Heart right ventricle (tissue), 16 donors: ENCODE measurements around the gene ARHGAP36. TPM values are rescaled to one million over a fixed set of nuclear protein-coding genes. Genes with fewer than 3 reads are reported as not detected.

Experiments
- ATAC-seq, 8 donors: fragments of 200-7000 bp; cut with Tn5 transposase; one replicate each; pipeline ENCODE4 v1.9.1; 2020; ENCODE audit warnings: mild to moderate bottlenecking in 8 of 8, moderate library complexity in 8 of 8, moderate number of reproducible peaks in 1 of 8
- DNase-seq, 2 donors: peaks; one replicate each; pipeline ENCODE4 v3.0.0-alpha.2; 2020
- H3K27ac ChIP-seq, 10 donors: fragments of 200-600 bp; sonication (generic) in 2 of 10; one replicate each; pipeline versions ENCODE4 v1.5.0 to v1.8.0; 2020 to 2022; ENCODE audit warnings: mild to moderate bottlenecking in 3 of 10
- H3K27me3 ChIP-seq, 7 donors: fragments of 200-600 bp; one replicate each; pipeline ENCODE4 v1.8.0; 2021 to 2022; ENCODE audit warnings: mild to moderate bottlenecking in 2 of 7
- H3K36me3 ChIP-seq, 9 donors: fragments of 200-600 bp; sonication (generic) in 1 of 9; one replicate each; pipeline versions ENCODE4 v1.5.0 to v1.8.0; 2020 to 2022; ENCODE audit warnings: mild to moderate bottlenecking in 2 of 9
- H3K4me1 ChIP-seq, 9 donors: fragments of 200-600 bp; sonication (generic) in 1 of 9; one replicate each; pipeline versions ENCODE4 v1.5.0 to v1.8.0; 2020 to 2022; ENCODE audit warnings: mild to moderate bottlenecking in 4 of 9
- H3K4me3 ChIP-seq, 10 donors: fragments of 200-600 bp; sonication (generic) in 2 of 10; one replicate each; pipeline versions ENCODE4 v1.5.0 to v1.8.0; 2020 to 2022; ENCODE audit warnings: mild to moderate bottlenecking in 7 of 10, moderate library complexity in 2 of 10
- H3K9me3 ChIP-seq, 11 donors: fragments of 200-600 bp in 10 of 11; sonication (generic) in 2 of 11; one replicate each; pipeline versions ENCODE4 v1.5.0 to v1.8.0; 2013 to 2022; ENCODE audit warnings: mild to moderate bottlenecking in 2 of 11, control low read depth in 1 of 11, moderate library complexity in 1 of 11
- WGBS, 2 donors: extraction: QIAGEN DNeasy Blood & Tissue Kit; methylation state at CpG; one replicate each; pipeline ENCODE4 v1.1.7; 2013; ENCODE audit warnings: inconsistent platforms in 1 of 2; 5-methylcytosine and 5-hydroxymethylcytosine counted together
- intact Hi-C, 10 donors: fragments of 100-400 bp; cut with DNase I; formaldehyde crosslinking; loops; one replicate each; pipeline versions ENCODE4 v1.11.1 to v1.14.2; 2022
- polyA plus RNA-seq, 2 donors: library from polyadenylated mRNA; stranded (reverse); fragments of 200-250 nt; gene quantifications; one replicate each; pipeline ENCODE4 v1.2.3, GENCODE V29; 2013
- total RNA-seq, 10 donors: library from RNA; stranded (reverse); fragmentation: NEBNext Ultra II Directional in 3 of 10; extraction: Animal tissue kit (Norgen Biotek cat#: 25700) in 3 of 10; gene quantifications; one replicate each; pipeline versions ENCODE4 v1.2.1 to v1.2.4, GENCODE V29; 2021 to 2023
- TF ChIP-seq, protein P1 (sequence below), 9 donors: fragments of 200-600 bp; sonication (generic) in 2 of 9; IDR thresholded peaks; one replicate each; pipeline versions ENCODE4 v1.5.0 to v1.8.0; 2021 to 2022; ENCODE audit warnings: antibody characterized with exemption in 9 of 9, mild to moderate bottlenecking in 5 of 9, moderate library complexity in 1 of 9
- donor health status: Arrhythmogenic right ventricular cardiomyopathy.
- donor health status: ischemic (EF 13 %, LVEDD 7.1; RV severe dilation, severe dysfunction).
- donor health status: healthy with polysubstance abuse.
- donor health status: DM: no; HTN: yes; CAD: no.
- donor health status: DM: no; HTN: no; CAD: no.
- donor health status: ischemic (EF 25% LVEDD 6.9; RV normal size, moderate dysfunction).
- donor health status: ischemic (EF 25% LVEDD 5.7; RV mildly dilated, moderate dysfunction).
- donor health status: healthy.
- donor health status: DM: yes; HTN: yes; CAD: no.
- donor health status: Ischemic cardiomyopathy.
- donor health status: ischemic (EF 35%, LVEDD 5.7; RV mildly dilated, moderate dysfunction).
- donor health status: nonischemic (EF 11% LVEDD 7.7; RV severe dilation, severe dysfunction).
- donor health status: DM: yes; HTN: yes; CAD: no.
- donor health status: PGD.
- donor health status: ischemic (EF 29% LVEDD 5.4; RV normal size, mild dysfunction).
- donor health status: nonischemic (EF 23%, LVEDD 6.1; RV moderate dilation, normal function).

ARHGAP36 gene
- total and polyA plus RNA-seq, 12 donors, result not detected

DNA sequence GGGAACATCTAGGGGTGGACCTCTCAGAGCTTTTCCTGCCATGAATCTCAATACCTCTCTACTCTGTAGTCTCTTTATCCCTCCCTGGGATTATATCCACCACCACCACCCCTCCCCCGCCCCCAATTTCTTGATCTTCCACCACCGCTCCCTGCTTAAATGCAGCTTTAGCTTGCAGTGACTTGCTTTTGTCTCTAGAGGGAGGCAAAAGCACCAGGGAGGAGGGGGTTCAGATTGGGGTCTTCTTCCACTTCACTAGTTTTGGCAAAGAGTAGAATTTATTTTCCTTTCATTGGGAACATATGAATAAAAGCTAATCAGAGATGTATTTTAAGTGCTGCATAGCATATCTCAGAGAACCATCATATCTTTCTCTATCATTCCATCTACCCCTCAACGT, 5.5 kb downstream of the ARHGAP36 start:
- no peaks in the 10 kb centered on the region for H3K4me1 ChIP-seq
- H3K9me3 ChIP-seq, result no peaks in the 10 kb centered on the region
- no peaks in the 10 kb centered on the region for H3K36me3 ChIP-seq
- intact Hi-C loops, result no loop called here
- 18 to 23% methylated on average over 3 of the region's 3 CpGs for WGBS, 2 donors
- no peak overlapping the region for H3K4me3 ChIP-seq
- H3K27me3 ChIP-seq, result peaks cover 0 to 98% (median 15%) of the 10 kb centered on the region in 7 donors
- DNase-seq (no peak), ATAC-seq (no peak)
- H3K27ac ChIP-seq, result no peak overlapping the region
- TF ChIP-seq, protein P1, sequence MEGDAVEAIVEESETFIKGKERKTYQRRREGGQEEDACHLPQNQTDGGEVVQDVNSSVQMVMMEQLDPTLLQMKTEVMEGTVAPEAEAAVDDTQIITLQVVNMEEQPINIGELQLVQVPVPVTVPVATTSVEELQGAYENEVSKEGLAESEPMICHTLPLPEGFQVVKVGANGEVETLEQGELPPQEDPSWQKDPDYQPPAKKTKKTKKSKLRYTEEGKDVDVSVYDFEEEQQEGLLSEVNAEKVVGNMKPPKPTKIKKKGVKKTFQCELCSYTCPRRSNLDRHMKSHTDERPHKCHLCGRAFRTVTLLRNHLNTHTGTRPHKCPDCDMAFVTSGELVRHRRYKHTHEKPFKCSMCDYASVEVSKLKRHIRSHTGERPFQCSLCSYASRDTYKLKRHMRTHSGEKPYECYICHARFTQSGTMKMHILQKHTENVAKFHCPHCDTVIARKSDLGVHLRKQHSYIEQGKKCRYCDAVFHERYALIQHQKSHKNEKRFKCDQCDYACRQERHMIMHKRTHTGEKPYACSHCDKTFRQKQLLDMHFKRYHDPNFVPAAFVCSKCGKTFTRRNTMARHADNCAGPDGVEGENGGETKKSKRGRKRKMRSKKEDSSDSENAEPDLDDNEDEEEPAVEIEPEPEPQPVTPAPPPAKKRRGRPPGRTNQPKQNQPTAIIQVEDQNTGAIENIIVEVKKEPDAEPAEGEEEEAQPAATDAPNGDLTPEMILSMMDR (IDR thresholded peaks at IDR 0.05), result no peak

- H3K36me3 ChIP-seq, result no peaks in the 10 kb centered on the region
- ATAC-seq (no peak), DNase-seq (no peak)
- no peaks in the 10 kb centered on the region for H3K4me1 ChIP-seq
- peaks cover 0 to 98% (median 24%) of the 10 kb centered on the region in 7 donors for H3K27me3 ChIP-seq
- WGBS, 2 donors, result 50 to 69% methylated on average over 3 of the region's 3 CpGs
- TF ChIP-seq, protein P1 (IDR thresholded peaks at IDR 0.05), result no peak
- H3K27ac ChIP-seq, result no peak overlapping the region
- intact Hi-C loops, result no loop called here
- H3K9me3 ChIP-seq, result no peaks in the 10 kb centered on the region
- no peak overlapping the region for H3K4me3 ChIP-seq
These were observed 8.1 kb downstream of the ARHGAP36 start for GRCh38 chrX:131066237-131066636.

DNA sequence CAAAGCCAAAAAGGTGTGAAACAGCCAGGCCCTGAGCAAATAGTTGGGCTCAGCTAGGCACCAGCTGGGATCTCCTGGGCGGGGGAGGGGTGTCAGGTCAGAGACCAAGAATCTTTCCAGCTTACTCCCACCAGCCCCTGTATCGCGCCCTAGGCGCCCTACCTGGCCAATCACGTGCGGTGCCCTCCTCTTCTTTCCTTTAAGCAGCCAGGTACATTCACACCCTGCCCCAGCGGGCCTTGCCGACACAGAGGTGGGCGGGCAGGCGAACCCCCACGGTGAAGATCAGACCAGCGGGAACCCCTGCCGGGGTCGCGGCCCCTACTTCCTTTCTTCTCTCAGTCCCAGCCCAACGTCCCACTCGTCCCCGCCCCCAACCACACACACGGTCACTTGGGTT, 9.1 kb downstream of the ARHGAP36 start:
- intact Hi-C loops, result no loop called here
- no peaks in the 10 kb centered on the region for H3K36me3 ChIP-seq
- TF ChIP-seq, protein P1 (IDR thresholded peaks at IDR 0.05), result no peak
- 2 to 5% methylated on average over 19 of the region's 19 CpGs for WGBS, 2 donors
- DNase-seq (no peak), ATAC-seq (no peak)
- H3K4me1 ChIP-seq, result no peaks in the 10 kb centered on the region
- H3K9me3 ChIP-seq, result no peaks in the 10 kb centered on the region
- peaks cover 0 to 98% (median 24%) of the 10 kb centered on the region in 7 donors for H3K27me3 ChIP-seq
- H3K27ac ChIP-seq, result no peak overlapping the region
- no peak overlapping the region for H3K4me3 ChIP-seq

DNA sequence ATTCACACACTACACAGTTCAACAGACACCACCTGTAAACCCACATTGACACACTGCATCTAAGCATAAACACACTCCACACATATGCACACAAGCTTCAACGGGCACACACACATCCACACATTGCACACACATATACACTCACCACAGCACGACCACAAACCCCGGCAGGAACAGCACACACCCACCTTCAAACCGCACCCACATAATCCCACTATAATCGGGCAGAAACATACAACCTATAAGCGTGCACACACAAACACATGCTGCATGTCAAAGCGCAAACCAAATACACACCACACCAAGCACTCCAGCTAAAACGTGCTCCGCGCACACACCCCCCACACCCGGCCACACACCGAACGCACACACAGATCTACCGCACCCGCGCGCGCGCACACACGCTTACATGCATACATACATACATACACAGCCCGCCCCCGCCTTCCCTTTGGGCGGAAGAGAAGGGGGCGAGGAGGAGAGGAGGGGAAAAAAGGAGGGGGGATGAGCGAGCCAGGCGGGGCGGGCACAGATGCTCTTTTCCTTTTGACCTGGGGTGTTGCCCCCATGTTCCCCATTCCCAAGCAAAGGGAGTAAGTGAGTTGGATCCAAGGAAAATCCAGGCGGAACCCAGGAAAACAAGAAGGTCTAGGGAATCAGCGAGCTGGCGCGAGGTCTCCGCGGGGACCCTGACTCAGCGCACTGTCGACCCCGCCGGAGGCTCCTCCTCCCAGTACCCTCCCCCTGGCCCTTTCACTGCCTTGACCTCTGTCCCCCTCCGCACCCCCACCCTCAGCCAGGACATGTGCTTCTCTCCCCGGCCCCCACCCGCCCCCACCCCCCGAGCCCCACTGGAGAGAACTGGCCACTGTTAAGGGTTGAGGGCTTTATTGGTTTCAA, 9.9 kb downstream of the ARHGAP36 start:
- Histone ChIP-seq H3K4me1 (no peaks in the 10 kb centered on the region), H3K27ac (no peak overlapping the region), H3K4me3 (no peak overlapping the region), H3K27me3 (peaks cover 0 to 98% (median 28%) of the 10 kb centered on the region in 7 donors), H3K36me3 (no peaks in the 10 kb centered on the region), H3K9me3 (no peaks in the 10 kb centered on the region)
- intact Hi-C loops, result no loop called here
- TF ChIP-seq, protein P1 (IDR thresholded peaks at IDR 0.05), result no peak
- DNase-seq, result no peak
- WGBS, 2 donors, result 1 to 2% methylated on average over 31 to 36 of the region's 41 CpGs
- no peak for ATAC-seq
